ENCODE data around the gene TRPM2. TPM values are rescaled to one million over a fixed set of nuclear protein-coding genes. Genes with fewer than 3 reads are reported as not detected.

Gene TRPM2
- total and polyA plus RNA-seq, 2 of the 8 experiments (the other 6 are each of a cell fraction or from before 2014, with no cell fraction given) = 0.27 to 0.28 TPM

DNA sequence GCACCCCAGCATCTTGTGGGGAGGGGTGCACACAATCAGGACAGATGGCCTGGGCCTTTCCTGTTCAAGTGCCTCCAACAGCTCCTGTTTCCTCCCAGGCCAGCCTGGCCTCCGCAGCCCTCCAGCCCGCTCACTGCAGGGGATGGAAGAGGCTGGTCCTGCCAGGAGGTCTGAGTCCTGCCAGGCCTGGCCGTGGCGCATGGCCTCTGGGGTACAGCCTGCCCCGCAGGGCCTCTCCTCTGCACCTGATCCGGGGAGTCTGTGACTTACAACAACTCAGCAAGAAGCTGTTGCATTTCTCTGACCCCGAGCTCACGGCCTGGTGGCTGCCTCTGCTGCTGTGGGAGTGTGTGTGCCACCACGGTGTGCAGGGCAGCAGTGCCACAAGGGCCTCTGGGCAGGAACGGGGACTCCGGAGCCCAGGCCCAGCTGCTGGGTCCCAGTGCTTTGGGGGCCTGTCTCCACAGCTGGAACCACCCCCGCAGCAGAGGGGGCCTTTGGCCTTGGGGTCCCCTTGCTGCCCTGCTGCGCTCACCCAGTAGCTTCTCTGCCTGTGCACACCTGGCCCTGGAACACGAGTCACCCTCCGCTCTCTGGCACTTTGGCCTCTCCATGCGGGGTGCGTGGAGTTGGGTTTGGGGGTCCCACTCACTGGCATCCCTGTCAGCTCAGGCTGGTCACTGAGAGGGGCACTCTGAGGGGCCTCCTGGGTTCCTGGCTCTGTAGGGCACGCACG lies 84.4 kb downstream of the TRPM2 start (continued):
- TF ChIP-seq HDAC2 (IDR thresholded peaks at IDR 0.05; ENCODE audit: borderline replicate concordance in 1 of 2, low read depth in 2 of 2, low read length in 2 of 2) = no peak
- TF ChIP-seq ZNF274 (IDR thresholded peaks at IDR 0.05; ENCODE audit: borderline replicate concordance, extremely low read depth, low read length) = no peak
- no peak for TF ChIP-seq EZH2 (IDR thresholded peaks at IDR 0.05; ENCODE audit: low read depth, low read length, severe bottlenecking)
- TF ChIP-seq POLR2A (IDR thresholded peaks at IDR 0.05; ENCODE audit: control extremely low read depth in 1 of 2, low read depth in 2 of 2, low read length in 2 of 2) = no peak
- TF ChIP-seq JUN (IDR thresholded peaks at IDR 0.05; ENCODE audit: low read depth, low read length) = no peak
- TF ChIP-seq SUZ12 (IDR thresholded peaks at IDR 0.05; ENCODE audit: low read length) = no peak
- TF ChIP-seq YY1 (IDR thresholded peaks at IDR 0.05; ENCODE audit: low read depth, low read length) = no peak
- TF ChIP-seq, protein P1, sequence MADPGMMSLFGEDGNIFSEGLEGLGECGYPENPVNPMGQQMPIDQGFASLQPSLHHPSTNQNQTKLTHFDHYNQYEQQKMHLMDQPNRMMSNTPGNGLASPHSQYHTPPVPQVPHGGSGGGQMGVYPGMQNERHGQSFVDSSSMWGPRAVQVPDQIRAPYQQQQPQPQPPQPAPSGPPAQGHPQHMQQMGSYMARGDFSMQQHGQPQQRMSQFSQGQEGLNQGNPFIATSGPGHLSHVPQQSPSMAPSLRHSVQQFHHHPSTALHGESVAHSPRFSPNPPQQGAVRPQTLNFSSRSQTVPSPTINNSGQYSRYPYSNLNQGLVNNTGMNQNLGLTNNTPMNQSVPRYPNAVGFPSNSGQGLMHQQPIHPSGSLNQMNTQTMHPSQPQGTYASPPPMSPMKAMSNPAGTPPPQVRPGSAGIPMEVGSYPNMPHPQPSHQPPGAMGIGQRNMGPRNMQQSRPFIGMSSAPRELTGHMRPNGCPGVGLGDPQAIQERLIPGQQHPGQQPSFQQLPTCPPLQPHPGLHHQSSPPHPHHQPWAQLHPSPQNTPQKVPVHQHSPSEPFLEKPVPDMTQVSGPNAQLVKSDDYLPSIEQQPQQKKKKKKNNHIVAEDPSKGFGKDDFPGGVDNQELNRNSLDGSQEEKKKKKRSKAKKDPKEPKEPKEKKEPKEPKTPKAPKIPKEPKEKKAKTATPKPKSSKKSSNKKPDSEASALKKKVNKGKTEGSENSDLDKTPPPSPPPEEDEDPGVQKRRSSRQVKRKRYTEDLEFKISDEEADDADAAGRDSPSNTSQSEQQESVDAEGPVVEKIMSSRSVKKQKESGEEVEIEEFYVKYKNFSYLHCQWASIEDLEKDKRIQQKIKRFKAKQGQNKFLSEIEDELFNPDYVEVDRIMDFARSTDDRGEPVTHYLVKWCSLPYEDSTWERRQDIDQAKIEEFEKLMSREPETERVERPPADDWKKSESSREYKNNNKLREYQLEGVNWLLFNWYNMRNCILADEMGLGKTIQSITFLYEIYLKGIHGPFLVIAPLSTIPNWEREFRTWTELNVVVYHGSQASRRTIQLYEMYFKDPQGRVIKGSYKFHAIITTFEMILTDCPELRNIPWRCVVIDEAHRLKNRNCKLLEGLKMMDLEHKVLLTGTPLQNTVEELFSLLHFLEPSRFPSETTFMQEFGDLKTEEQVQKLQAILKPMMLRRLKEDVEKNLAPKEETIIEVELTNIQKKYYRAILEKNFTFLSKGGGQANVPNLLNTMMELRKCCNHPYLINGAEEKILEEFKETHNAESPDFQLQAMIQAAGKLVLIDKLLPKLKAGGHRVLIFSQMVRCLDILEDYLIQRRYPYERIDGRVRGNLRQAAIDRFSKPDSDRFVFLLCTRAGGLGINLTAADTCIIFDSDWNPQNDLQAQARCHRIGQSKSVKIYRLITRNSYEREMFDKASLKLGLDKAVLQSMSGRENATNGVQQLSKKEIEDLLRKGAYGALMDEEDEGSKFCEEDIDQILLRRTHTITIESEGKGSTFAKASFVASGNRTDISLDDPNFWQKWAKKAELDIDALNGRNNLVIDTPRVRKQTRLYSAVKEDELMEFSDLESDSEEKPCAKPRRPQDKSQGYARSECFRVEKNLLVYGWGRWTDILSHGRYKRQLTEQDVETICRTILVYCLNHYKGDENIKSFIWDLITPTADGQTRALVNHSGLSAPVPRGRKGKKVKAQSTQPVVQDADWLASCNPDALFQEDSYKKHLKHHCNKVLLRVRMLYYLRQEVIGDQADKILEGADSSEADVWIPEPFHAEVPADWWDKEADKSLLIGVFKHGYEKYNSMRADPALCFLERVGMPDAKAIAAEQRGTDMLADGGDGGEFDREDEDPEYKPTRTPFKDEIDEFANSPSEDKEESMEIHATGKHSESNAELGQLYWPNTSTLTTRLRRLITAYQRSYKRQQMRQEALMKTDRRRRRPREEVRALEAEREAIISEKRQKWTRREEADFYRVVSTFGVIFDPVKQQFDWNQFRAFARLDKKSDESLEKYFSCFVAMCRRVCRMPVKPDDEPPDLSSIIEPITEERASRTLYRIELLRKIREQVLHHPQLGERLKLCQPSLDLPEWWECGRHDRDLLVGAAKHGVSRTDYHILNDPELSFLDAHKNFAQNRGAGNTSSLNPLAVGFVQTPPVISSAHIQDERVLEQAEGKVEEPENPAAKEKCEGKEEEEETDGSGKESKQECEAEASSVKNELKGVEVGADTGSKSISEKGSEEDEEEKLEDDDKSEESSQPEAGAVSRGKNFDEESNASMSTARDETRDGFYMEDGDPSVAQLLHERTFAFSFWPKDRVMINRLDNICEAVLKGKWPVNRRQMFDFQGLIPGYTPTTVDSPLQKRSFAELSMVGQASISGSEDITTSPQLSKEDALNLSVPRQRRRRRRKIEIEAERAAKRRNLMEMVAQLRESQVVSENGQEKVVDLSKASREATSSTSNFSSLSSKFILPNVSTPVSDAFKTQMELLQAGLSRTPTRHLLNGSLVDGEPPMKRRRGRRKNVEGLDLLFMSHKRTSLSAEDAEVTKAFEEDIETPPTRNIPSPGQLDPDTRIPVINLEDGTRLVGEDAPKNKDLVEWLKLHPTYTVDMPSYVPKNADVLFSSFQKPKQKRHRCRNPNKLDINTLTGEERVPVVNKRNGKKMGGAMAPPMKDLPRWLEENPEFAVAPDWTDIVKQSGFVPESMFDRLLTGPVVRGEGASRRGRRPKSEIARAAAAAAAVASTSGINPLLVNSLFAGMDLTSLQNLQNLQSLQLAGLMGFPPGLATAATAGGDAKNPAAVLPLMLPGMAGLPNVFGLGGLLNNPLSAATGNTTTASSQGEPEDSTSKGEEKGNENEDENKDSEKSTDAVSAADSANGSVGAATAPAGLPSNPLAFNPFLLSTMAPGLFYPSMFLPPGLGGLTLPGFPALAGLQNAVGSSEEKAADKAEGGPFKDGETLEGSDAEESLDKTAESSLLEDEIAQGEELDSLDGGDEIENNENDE (IDR thresholded peaks at IDR 0.05; ENCODE audit: insufficient replicate concordance, low read length) = no peak
- no peak for TF ChIP-seq RNF2 (IDR thresholded peaks at IDR 0.05; ENCODE audit: borderline replicate concordance, low read depth, low read length, missing control alignments, poor library complexity, severe bottlenecking)

Data from H1 (cell line).